ENCODE data around the gene NAA60. TPM values are rescaled to one million over a fixed set of nuclear protein-coding genes. Genes with fewer than 3 reads are reported as not detected.

Gene NAA60
- total RNA-seq, 2 donors from 2014 or later = 25.2 to 40.6 TPM

DNA sequence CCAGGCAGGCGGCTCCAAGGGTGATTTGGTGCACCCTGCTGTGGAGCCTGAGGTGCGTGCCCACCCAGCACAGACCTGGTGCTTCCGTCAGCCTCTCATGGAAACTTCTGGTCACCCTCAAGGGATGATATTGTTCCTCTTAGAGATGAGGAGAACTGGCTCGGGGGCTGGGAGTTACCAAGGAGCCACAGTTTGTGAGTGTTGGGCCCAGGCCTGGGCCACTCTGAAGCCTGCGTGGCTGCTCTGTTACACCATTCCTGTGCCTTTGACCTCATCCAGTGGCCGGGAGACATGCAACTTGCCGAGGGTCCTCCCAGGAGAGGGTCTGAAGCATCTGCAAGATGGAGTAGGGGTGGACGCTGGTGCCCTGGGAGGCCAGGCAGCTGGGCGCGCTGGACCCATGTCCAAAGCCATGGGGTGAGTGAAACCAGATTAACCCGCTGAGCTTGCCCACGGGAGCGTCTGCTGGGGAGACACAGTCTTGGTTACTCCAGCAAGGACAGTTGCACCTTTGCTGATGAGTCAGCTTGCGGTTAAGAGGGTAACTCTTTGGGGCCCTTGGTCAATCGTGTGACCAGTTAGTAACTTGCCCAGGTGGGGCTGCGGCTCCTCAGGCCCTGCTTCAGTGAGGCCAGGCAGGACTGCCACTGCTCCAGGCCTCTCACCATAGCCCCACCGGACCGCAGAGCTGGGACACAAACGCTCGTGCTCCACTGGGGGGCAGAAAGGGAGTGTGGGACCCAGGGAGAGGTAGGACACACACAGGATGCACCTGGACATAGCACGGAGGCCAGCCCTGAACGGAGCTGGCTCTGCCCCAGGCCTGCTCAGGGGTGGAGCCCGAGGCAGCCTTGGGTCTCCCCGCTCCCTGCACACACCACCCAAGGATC, 44.3 kb downstream of the NAA60 start:
- DNase-seq (ENCODE audit: low spot score) = no peak
- no peak overlapping the region for H3K27ac ChIP-seq
- H3K9me3 ChIP-seq = no peaks in the 10 kb centered on the region
- H3K4me3 ChIP-seq = no peak overlapping the region
- peaks cover 40% of the 10 kb centered on the region for H3K36me3 ChIP-seq
- no peaks in the 10 kb centered on the region for H3K27me3 ChIP-seq (replicated peaks; ENCODE audit: insufficient read depth)
- ATAC-seq (ENCODE audit: insufficient number of reproducible peaks, low FRiP score, low read depth) = no peak
- TF ChIP-seq, protein P1, sequence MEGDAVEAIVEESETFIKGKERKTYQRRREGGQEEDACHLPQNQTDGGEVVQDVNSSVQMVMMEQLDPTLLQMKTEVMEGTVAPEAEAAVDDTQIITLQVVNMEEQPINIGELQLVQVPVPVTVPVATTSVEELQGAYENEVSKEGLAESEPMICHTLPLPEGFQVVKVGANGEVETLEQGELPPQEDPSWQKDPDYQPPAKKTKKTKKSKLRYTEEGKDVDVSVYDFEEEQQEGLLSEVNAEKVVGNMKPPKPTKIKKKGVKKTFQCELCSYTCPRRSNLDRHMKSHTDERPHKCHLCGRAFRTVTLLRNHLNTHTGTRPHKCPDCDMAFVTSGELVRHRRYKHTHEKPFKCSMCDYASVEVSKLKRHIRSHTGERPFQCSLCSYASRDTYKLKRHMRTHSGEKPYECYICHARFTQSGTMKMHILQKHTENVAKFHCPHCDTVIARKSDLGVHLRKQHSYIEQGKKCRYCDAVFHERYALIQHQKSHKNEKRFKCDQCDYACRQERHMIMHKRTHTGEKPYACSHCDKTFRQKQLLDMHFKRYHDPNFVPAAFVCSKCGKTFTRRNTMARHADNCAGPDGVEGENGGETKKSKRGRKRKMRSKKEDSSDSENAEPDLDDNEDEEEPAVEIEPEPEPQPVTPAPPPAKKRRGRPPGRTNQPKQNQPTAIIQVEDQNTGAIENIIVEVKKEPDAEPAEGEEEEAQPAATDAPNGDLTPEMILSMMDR (IDR thresholded peaks at IDR 0.05) = no peak
- no peaks in the 10 kb centered on the region for H3K4me1 ChIP-seq (ENCODE audit: control insufficient read depth in 1 of 2, low read depth in 2 of 2)

DNA sequence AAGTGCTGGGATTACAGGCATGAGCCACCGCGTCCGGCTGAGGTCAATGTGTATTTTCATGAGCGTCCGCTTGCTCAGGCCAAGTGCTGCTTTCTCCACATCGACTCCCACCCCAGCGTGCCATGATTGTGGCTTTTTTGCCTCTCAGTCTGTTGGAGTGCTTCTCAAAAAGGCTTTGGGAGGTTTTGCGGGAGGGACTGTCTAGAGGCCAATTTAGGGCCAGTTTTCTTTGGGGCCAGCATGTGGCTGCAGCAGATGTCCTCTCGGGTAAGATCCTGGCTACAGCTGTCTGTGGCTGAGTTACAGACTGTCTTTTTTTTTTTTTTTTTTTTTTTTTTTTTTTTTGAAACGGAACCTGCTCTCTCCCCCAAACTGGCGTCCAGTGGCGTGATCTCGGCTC, 45.3 kb downstream of the NAA60 start:
- Histone ChIP-seq H3K4me1 (ENCODE audit: control insufficient read depth in 1 of 2, low read depth in 2 of 2) (no peaks in the 10 kb centered on the region), H3K9me3 (no peaks in the 10 kb centered on the region), H3K4me3 (no peak overlapping the region), H3K27ac (no peak overlapping the region), H3K27me3 (replicated peaks; ENCODE audit: insufficient read depth) (no peaks in the 10 kb centered on the region), H3K36me3 (peaks cover 30% of the 10 kb centered on the region)
- ATAC-seq (ENCODE audit: insufficient number of reproducible peaks, low FRiP score, low read depth) (no peak), DNase-seq (ENCODE audit: low spot score) (no peak)
- TF ChIP-seq, protein P1 (IDR thresholded peaks at IDR 0.05) = no peak

DNA sequence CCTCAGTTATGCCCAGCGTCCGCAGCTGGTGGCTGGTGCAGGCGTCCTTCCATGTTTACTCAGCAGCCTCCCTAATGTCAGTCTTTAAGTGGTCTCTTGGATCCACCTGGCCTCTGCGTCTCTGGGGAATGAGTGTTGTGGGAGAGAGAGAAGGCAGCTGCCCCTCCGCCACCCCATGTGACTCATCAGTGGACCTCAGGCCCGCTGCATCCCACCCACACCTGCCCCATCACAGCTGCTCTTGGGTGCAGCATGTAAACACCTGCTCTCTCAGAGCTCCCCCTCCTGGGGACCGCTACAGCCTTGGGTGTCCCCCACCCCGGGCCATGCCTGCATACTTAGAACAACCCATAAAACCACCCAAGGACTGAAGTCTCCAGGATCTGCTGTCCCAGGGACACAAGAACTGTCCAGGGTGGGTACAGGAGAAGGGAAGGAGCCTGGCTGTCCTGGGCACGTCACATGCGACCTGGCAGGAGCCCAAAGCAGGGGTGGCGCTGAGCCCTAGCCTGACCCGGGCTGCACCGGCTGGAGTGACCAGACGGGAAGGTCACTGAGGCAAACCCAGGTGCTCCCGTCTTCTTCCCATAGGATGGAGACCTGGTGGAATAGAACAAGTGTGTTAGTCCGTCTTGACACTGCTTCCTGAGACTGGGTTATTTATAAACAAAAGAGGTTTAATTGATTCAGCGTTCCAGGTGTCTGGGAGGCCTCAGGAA, 47.6 kb downstream of the NAA60 start:
- TF ChIP-seq, protein P1 (IDR thresholded peaks at IDR 0.05) = no peak
- no peak overlapping the region for H3K27ac ChIP-seq
- no peak overlapping the region for H3K4me3 ChIP-seq
- peaks cover 9% of the 10 kb centered on the region for H3K36me3 ChIP-seq
- H3K9me3 ChIP-seq = no peaks in the 10 kb centered on the region
- H3K27me3 ChIP-seq (replicated peaks; ENCODE audit: insufficient read depth) = no peaks in the 10 kb centered on the region
- no peak for DNase-seq (ENCODE audit: low spot score)
- H3K4me1 ChIP-seq (ENCODE audit: control insufficient read depth in 1 of 2, low read depth in 2 of 2) = no peaks in the 10 kb centered on the region
- no peak for ATAC-seq (ENCODE audit: insufficient number of reproducible peaks, low FRiP score, low read depth)

DNA sequence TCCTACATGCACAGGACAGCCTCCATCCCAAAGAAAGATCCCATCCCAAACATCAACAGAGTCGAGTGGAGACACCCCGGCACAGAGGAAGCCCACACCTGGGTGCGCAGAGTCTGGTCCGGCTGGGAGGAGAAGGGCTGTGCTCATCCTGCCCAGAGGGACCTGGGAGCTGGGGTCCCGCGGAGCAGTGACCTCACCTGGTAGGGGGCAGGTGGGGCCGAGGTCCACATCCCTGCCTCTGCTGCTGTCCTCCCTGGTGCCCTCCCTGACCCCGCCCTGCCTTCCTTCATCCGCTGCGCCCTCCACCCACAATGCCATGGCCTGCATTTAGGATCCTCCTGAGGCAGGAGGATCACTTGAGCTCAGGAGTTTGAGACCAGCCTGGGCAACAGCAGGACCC, 48.9 kb downstream of the NAA60 start:
- Histone ChIP-seq H3K9me3 (no peaks in the 10 kb centered on the region), H3K4me1 (ENCODE audit: control insufficient read depth in 1 of 2, low read depth in 2 of 2) (no peaks in the 10 kb centered on the region), H3K36me3 (peaks cover 7% of the 10 kb centered on the region), H3K27ac (no peak overlapping the region), H3K27me3 (replicated peaks; ENCODE audit: insufficient read depth) (no peaks in the 10 kb centered on the region), H3K4me3 (no peak overlapping the region)
- TF ChIP-seq, protein P1 (IDR thresholded peaks at IDR 0.05) = no peak
- DNase-seq (ENCODE audit: low spot score) (no peak), ATAC-seq (ENCODE audit: insufficient number of reproducible peaks, low FRiP score, low read depth) (no peak)

DNA sequence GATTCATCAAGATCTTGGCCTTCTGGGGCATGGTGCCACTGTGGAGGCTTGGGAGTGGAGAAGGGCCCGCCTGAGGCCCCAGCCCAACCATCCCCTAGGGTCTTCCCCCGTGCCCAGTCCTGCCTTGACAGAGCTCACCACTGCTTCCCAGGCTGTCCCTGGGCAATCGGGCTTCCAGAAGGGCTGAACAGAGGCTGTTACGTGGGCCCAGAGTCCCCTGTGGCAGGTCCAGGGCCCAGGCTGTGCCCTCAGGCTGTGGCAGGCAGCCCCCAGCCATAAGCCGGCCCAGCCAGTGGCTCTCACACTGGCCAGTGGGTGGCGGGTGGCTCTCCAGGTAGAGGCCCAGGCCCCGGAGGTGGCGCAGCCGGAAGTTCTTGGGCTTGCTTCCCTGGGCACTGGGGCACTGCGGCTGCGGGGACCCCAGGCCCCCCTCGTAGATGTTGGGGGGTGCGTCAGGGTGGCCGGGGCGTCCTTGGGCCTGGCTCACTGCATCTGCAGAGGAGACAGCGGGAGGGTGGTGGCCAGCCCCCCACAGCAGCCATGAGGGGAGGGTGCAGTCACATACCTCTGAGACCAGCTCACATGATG, 51.0 kb downstream of the NAA60 start:
- no peak overlapping the region for H3K4me3 ChIP-seq
- no peak overlapping the region for H3K27ac ChIP-seq
- no peaks in the 10 kb centered on the region for H3K36me3 ChIP-seq
- ATAC-seq (ENCODE audit: insufficient number of reproducible peaks, low FRiP score, low read depth) (no peak), DNase-seq (ENCODE audit: low spot score) (no peak)
- H3K27me3 ChIP-seq (replicated peaks; ENCODE audit: insufficient read depth) = no peaks in the 10 kb centered on the region
- no peaks in the 10 kb centered on the region for H3K4me1 ChIP-seq (ENCODE audit: control insufficient read depth in 1 of 2, low read depth in 2 of 2)
- TF ChIP-seq, protein P1 (IDR thresholded peaks at IDR 0.05) = no peak
- H3K9me3 ChIP-seq = no peaks in the 10 kb centered on the region

Measured in thoracic aorta (tissue), 2 donors.